RKO (cell line): ENCODE results near the gene GPR137C.

Source experiments
- DNase-seq: peaks from one replicate; pipeline ENCODE4 v3.0.0-alpha.2; 2016; ENCODE audit warnings: low spot score

Gene GPR137C

GRCh38 chr14:52683985-52684520 lies 131.4 kb downstream of the GPR137C start:
- no peak for DNase-seq

DNA sequence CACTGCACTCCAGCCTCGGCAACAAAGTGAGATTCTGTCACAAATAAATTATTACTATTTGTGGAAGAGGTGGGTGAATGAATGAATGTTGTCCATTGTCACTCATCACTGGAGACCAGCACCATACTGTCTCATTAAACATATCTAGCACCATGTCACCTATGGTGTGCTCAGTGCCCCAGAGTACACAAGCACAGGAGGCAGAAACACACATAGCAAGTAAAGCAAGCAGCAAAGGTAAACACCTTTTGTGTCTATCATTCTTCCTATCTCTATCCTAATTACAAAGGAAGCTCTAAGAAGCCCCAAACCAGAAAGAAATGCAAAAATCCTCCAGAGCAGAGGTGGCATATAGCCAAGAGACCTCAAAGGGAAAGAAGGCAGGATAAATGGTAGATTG lies 133.5 kb downstream of the GPR137C start:
- no peak for DNase-seq
